Measurements from ENCODE around the gene DCAF5. TPM values are rescaled to one million over a fixed set of nuclear protein-coding genes. Genes with fewer than 3 reads are reported as not detected.

Gene DCAF5
- total RNA-seq, 2 donors from 2014 or later: 25.3 to 67.4 TPM

DNA sequence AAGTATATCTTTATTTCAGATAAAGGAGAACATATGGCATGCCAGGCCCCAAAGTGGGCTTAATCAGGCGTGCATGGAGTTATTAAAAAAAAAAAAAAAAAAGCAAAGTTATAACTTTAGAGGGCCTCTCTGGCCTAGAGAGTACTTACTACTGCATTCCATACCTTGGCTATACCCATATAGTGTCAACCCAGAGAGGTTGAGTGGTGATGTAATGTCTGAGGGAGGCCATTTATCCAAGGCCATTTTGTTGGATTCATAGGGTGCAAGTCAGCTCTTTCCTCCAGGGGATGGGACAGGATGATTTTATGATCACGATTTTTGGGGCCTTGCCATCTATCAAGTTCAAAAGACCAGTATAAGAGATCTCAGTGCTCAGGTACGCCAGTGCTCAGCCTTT, 66.4 kb downstream of the DCAF5 start:
- TF ChIP-seq, protein P1, sequence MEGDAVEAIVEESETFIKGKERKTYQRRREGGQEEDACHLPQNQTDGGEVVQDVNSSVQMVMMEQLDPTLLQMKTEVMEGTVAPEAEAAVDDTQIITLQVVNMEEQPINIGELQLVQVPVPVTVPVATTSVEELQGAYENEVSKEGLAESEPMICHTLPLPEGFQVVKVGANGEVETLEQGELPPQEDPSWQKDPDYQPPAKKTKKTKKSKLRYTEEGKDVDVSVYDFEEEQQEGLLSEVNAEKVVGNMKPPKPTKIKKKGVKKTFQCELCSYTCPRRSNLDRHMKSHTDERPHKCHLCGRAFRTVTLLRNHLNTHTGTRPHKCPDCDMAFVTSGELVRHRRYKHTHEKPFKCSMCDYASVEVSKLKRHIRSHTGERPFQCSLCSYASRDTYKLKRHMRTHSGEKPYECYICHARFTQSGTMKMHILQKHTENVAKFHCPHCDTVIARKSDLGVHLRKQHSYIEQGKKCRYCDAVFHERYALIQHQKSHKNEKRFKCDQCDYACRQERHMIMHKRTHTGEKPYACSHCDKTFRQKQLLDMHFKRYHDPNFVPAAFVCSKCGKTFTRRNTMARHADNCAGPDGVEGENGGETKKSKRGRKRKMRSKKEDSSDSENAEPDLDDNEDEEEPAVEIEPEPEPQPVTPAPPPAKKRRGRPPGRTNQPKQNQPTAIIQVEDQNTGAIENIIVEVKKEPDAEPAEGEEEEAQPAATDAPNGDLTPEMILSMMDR (IDR thresholded peaks at IDR 0.05): no peak
- TF ChIP-seq POLR2AphosphoS5 (IDR thresholded peaks at IDR 0.05): no peak
- DNase-seq (ENCODE audit: low spot score): peak; percentile 28
- WGBS: 75% methylated on average over 3 of the region's 3 CpGs
- Histone ChIP-seq H3K27ac (peak overlapping the region; percentile 81 to 87), H3K9me3 (no peaks in the 10 kb centered on the region), H3K27me3 (replicated peaks; ENCODE audit: insufficient read depth) (no peaks in the 10 kb centered on the region), H3K4me1 (replicated peaks) (no peaks in the 10 kb centered on the region), H3K4me3 (no peak overlapping the region), H3K36me3 (peaks cover 5 to 7% of the 10 kb centered on the region in 2 donors)
- intact Hi-C loops (cut with DNase I): loop anchor here (5.0 kb wide), 1 partner anchor 109 kb away; the partner anchor contains the start of gene ACTN1

DNA sequence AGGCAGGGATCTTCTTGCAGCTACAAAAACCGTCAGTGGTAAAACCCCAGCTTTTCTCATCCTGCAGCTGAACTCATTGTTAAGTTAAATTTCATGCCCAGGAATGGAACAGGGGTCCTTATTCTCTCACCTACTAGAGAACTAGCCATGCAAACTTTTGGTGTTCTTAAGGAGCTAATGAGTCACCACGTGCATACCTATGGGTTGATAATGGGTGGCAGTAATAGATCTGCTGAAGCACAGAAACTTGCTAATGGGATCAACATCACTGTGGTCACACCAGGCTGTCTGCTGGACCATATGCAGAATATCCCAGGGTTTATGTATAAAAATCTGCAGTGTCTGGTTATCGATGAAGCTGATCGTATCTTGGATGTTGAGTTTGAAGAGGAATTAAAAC, 68.9 kb downstream of the DCAF5 start:
- Histone ChIP-seq H3K4me1 (replicated peaks) (peaks cover 5% of the 10 kb centered on the region), H3K4me3 (no peak overlapping the region), H3K27me3 (replicated peaks; ENCODE audit: insufficient read depth) (no peaks in the 10 kb centered on the region), H3K9me3 (no peaks in the 10 kb centered on the region), H3K36me3 (peaks cover 0 to 7% of the 10 kb centered on the region in 2 donors), H3K27ac (no peak overlapping the region)
- DNase-seq (ENCODE audit: low spot score): no peak
- TF ChIP-seq, protein P1 (IDR thresholded peaks at IDR 0.05): no peak
- WGBS: 92% methylated on average over 4 of the region's 4 CpGs
- intact Hi-C loops (cut with DNase I): no loop called here

DNA sequence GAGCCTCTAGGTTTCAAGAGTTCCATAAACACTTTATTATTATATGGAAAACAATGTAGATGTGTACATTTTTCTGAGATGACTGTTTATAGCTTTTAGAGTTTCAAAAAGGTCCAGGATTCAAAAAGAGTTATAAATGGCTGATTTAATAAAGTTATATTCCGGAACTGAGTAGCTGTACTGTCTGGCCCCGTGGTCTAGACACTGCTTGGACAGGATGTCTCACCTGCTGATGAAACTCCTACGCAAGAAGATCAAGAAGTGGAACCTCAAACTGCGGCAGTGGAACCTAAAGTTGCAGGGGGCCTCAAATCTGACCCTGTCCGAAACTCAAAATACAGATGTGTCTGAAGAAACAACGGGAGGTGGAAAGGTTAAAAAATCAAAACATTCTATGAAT, 69.7 kb downstream of the DCAF5 start:
- no peak overlapping the region for H3K4me3 ChIP-seq
- DNase-seq (ENCODE audit: low spot score): no peak
- H3K4me1 ChIP-seq (replicated peaks): peaks cover 6% of the 10 kb centered on the region
- H3K9me3 ChIP-seq: no peaks in the 10 kb centered on the region
- H3K36me3 ChIP-seq: peaks cover 0 to 7% of the 10 kb centered on the region in 2 donors
- no peak overlapping the region for H3K27ac ChIP-seq
- H3K27me3 ChIP-seq (replicated peaks; ENCODE audit: insufficient read depth): no peaks in the 10 kb centered on the region
- intact Hi-C loops (cut with DNase I): no loop called here
- WGBS: 95% methylated on average over 6 of the region's 6 CpGs
- TF ChIP-seq POLR2AphosphoS5 (IDR thresholded peaks at IDR 0.05) (no peak), POLR2A (IDR thresholded peaks at IDR 0.05) (no peak)
- TF ChIP-seq, protein P1 (IDR thresholded peaks at IDR 0.05): no peak

DNA sequence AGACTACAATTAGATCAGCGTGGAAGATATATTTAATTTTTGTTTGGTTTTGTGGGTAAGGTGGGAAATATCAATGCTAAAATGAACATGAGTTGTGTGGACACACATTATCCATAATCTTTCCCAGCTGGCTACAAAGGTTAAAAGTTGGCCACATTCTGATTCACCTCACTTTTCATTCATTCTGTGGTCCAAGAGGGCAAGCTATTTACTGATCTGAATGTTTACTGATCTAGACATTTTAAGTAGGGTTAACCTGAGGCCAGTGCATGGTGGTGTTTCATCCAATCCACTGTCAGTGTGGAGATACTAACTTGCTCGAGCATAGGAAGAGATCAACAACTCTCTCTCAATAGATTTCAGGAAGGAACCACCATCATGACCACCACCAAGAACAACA, 71.6 kb downstream of the DCAF5 start:
- TF ChIP-seq POLR2AphosphoS5 (IDR thresholded peaks at IDR 0.05) (no peak), POLR2A (IDR thresholded peaks at IDR 0.05) (no peak)
- TF ChIP-seq, protein P1 (IDR thresholded peaks at IDR 0.05): no peak
- H3K4me3 ChIP-seq: no peak overlapping the region
- H3K36me3 ChIP-seq: peaks cover 0 to 7% of the 10 kb centered on the region in 2 donors
- peaks cover 6% of the 10 kb centered on the region for H3K4me1 ChIP-seq (replicated peaks)
- H3K9me3 ChIP-seq: no peaks in the 10 kb centered on the region
- H3K27ac ChIP-seq: no peak overlapping the region
- DNase-seq (ENCODE audit: low spot score): no peak
- no peaks in the 10 kb centered on the region for H3K27me3 ChIP-seq (replicated peaks; ENCODE audit: insufficient read depth)
- intact Hi-C loops (cut with DNase I): no loop called here
- 84% methylated on average over 2 of the region's 2 CpGs for WGBS

DNA sequence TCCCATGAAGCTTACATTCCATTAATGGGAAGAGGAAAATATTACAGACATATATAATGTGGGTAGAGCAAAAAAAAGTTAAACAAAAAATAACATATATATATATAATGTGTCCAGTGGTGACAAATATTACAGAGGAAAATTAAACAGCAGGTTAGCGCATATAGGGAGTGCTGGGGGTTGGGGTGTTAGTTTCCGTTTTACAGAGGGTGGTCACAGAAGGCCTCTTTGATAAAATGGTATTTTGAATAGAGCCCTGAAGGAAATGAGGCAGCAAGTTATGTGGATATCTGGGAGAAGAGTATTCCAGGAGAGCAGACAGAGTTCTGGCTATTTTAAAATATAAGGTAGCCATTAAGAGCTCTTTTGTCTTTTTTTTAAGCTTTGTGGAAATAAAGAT, 73.2 kb downstream of the DCAF5 start:
- peaks cover 0 to 7% of the 10 kb centered on the region in 2 donors for H3K36me3 ChIP-seq
- DNase-seq (ENCODE audit: low spot score): no peak
- H3K27ac ChIP-seq: peak overlapping the region; percentile 53 to 64
- TF ChIP-seq, protein P1 (IDR thresholded peaks at IDR 0.05): no peak
- no peak for TF ChIP-seq POLR2AphosphoS5 (IDR thresholded peaks at IDR 0.05)
- no peak for TF ChIP-seq POLR2A (IDR thresholded peaks at IDR 0.05)
- H3K27me3 ChIP-seq (replicated peaks; ENCODE audit: insufficient read depth): no peaks in the 10 kb centered on the region
- 69% methylated on average over 2 of the region's 2 CpGs for WGBS
- no peaks in the 10 kb centered on the region for H3K9me3 ChIP-seq
- H3K4me1 ChIP-seq (replicated peaks): peaks cover 6% of the 10 kb centered on the region
- intact Hi-C loops (cut with DNase I): loop anchor here (2.0 kb wide), 1 partner anchor 35 kb away; no protein-coding TSS in a partner anchor
- H3K4me3 ChIP-seq: no peak overlapping the region
